Measurements from ENCODE around the gene MYH14. TPM values are rescaled to one million over a fixed set of nuclear protein-coding genes. Genes with fewer than 3 reads are reported as not detected.
A peak's percentile ranks its signal among the peaks of the same experiment; 100 is the strongest.

The MYH14 gene
- polyA plus RNA-seq, 1 of the 3 experiments (the other 2 are of a cell fraction), result 0.02 TPM

GRCh38 chr19:50300051-50300450 lies 96.6 kb downstream of the MYH14 start (continued):
- TF ChIP-seq MAX (IDR thresholded peaks at IDR 0.05; ENCODE audit: low read depth), result no peak
- TF ChIP-seq, protein P1, sequence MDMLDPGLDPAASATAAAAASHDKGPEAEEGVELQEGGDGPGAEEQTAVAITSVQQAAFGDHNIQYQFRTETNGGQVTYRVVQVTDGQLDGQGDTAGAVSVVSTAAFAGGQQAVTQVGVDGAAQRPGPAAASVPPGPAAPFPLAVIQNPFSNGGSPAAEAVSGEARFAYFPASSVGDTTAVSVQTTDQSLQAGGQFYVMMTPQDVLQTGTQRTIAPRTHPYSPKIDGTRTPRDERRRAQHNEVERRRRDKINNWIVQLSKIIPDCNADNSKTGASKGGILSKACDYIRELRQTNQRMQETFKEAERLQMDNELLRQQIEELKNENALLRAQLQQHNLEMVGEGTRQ (IDR thresholded peaks at IDR 0.05; ENCODE audit: borderline replicate concordance, low read depth, low read length), result no peak

- peak overlapping the region; percentile 54; the same call in 1 of the 2 replicates for H2AFZ ChIP-seq (ENCODE audit: low read depth)
- no peaks in the 10 kb centered on the region for H3K9me2 ChIP-seq
- CTCF ChIA-PET, result interaction anchor here (0.7 to 1.6 kb wide), 3 partner anchors 11 to 44 kb away, joined by 3 to 4 read pairs (median 3); no protein-coding TSS in a partner anchor
- H3K4me3 ChIP-seq (ENCODE audit: low read depth in 2 of 2, low read length in 1 of 2), result no peak overlapping the region
- no peaks in the 10 kb centered on the region for H3K9me3 ChIP-seq
- peak overlapping the region; percentile 56; the same call in 1 of the 2 replicates for H3K4me2 ChIP-seq
- POLR2A ChIA-PET, result no interaction called here
- H3K27me3 ChIP-seq (ENCODE audit: insufficient read depth), result peaks cover 39% of the 10 kb centered on the region
- H3K36me3 ChIP-seq (replicated peaks in 1 of 2; ENCODE audit: control insufficient read depth in 1 of 2, insufficient read depth in 2 of 2, low read length in 1 of 2), result no peaks in the 10 kb centered on the region
- 5% methylated on average over 10 of the region's 10 CpGs for WGBS (ENCODE audit: low lambda C conversion rate)
- no peak for DNase-seq
- no peaks in the 10 kb centered on the region for H3K79me2 ChIP-seq (ENCODE audit: insufficient read depth)
- H3K4me1 ChIP-seq (ENCODE audit: control insufficient read depth in 1 of 2, insufficient read depth in 2 of 2, low read depth in 1 of 2, low read length in 1 of 2), result no peaks in the 10 kb centered on the region
- no peaks in the 10 kb centered on the region for H4K20me1 ChIP-seq (ENCODE audit: insufficient read depth)
- TF ChIP-seq FOXM1 (IDR thresholded peaks at IDR 0.05; ENCODE audit: low read depth), result no peak
- TF ChIP-seq JUND (IDR thresholded peaks at IDR 0.05), result peak; percentile 56
- peak; percentile 82 for TF ChIP-seq FOSL2 (IDR thresholded peaks at IDR 0.05; ENCODE audit: borderline replicate concordance, low read depth)
- no peak for TF ChIP-seq EZH2phosphoT487 (IDR thresholded peaks at IDR 0.05; ENCODE audit: borderline replicate concordance, low read depth)
- no peak for TF ChIP-seq MAX (IDR thresholded peaks at IDR 0.05; ENCODE audit: low read depth)
- no peak for TF ChIP-seq GABPA (IDR thresholded peaks at IDR 0.05; ENCODE audit: low read depth)
- TF ChIP-seq TCF12 (IDR thresholded peaks at IDR 0.05), result peak; percentile 9
- TF ChIP-seq TAF1 (IDR thresholded peaks at IDR 0.05; ENCODE audit: borderline replicate concordance, low read depth, low read length), result no peak
- no peak for TF ChIP-seq PBX3 (IDR thresholded peaks at IDR 0.05)
- no peak for TF ChIP-seq RXRA (IDR thresholded peaks at IDR 0.05; ENCODE audit: borderline replicate concordance, low read depth)
- H3K27ac ChIP-seq (ENCODE audit: low read depth in 2 of 2, low read length in 1 of 2), result no peak overlapping the region; a peak in 2 of 4 replicates
- no peaks in the 10 kb centered on the region for H3F3A ChIP-seq (replicated peaks; ENCODE audit: insufficient read depth)
- H3K9ac ChIP-seq, result no peak overlapping the region
Measured at GRCh38 chr19:50300814-50301606, 97.6 kb downstream of the MYH14 start.

- TF ChIP-seq FOSL2 (IDR thresholded peaks at IDR 0.05; ENCODE audit: borderline replicate concordance, low read depth) (no peak), TAF1 (IDR thresholded peaks at IDR 0.05; ENCODE audit: borderline replicate concordance, low read depth, low read length) (no peak), YY1 (IDR thresholded peaks at IDR 0.05; ENCODE audit: low read depth) (no peak)
- no peaks in the 10 kb centered on the region for H3K4me1 ChIP-seq (ENCODE audit: control insufficient read depth in 1 of 2, insufficient read depth in 2 of 2, low read depth in 1 of 2, low read length in 1 of 2)
- H3K9me3 ChIP-seq, result no peaks in the 10 kb centered on the region
- peaks cover 34% of the 10 kb centered on the region; the same call in 1 of the 2 replicates for H3K27me3 ChIP-seq (ENCODE audit: insufficient read depth)
- H2AFZ ChIP-seq (ENCODE audit: low read depth), result no peak overlapping the region
- H3K36me3 ChIP-seq (replicated peaks in 1 of 2; ENCODE audit: control insufficient read depth in 1 of 2, insufficient read depth in 2 of 2, low read length in 1 of 2), result no peaks in the 10 kb centered on the region
- WGBS (ENCODE audit: low lambda C conversion rate), result 3% methylated on average over 10 of the region's 10 CpGs
- no peaks in the 10 kb centered on the region for H4K20me1 ChIP-seq (ENCODE audit: insufficient read depth)
- no peaks in the 10 kb centered on the region for H3K9me2 ChIP-seq
- DNase-seq, result no peak
- ChIA-PET POLR2A (no interaction called here), CTCF (interaction anchor here (0.7 to 1.6 kb wide), 3 partner anchors 11 to 45 kb away, joined by 3 to 4 read pairs (median 3); no protein-coding TSS in a partner anchor)
- no peak overlapping the region for H3K4me2 ChIP-seq
- no peak overlapping the region for H3K4me3 ChIP-seq (ENCODE audit: low read depth in 2 of 2, low read length in 1 of 2)
- no peak overlapping the region for H3K27ac ChIP-seq (ENCODE audit: low read depth in 2 of 2, low read length in 1 of 2)
- no peaks in the 10 kb centered on the region for H3F3A ChIP-seq (replicated peaks; ENCODE audit: insufficient read depth)
- no peak overlapping the region for H3K9ac ChIP-seq
- no peaks in the 10 kb centered on the region for H3K79me2 ChIP-seq (ENCODE audit: insufficient read depth)
Measured at GRCh38 chr19:50301607-50301971, 98.2 kb downstream of the MYH14 start.

All from SK-N-SH (cell line).